Measurements from ENCODE around the gene TENT5C. TPM values are rescaled to one million over a fixed set of nuclear protein-coding genes. Genes with fewer than 3 reads are reported as not detected.

The TENT5C gene
- total and polyA plus RNA-seq, 10 of the 15 experiments (the other 5 are each of a cell fraction or from before 2014, with no cell fraction given) = 0.19 to 2.4 (median 0.78) TPM

DNA sequence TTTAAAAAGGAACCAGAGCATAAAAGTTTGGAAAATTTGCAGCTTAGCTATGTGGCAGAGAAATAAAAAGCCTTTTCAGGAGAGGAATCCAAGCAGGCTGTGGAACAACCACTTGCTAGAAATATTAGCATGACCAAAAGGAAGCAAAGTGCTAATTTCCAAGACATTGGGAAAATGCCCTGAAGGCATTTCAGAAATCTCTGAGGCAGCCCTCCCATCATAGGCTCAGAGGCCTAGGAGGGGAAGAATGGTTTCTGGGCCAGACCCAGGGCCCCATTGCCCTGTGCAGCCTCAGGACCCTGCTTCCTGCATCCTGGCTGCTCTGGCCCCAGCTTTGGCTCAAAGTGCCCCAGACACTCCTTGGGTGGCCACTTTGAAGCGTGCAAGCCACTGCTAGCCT, 56.8 kb downstream of the TENT5C start (continued):
- TF ChIP-seq, protein P1, sequence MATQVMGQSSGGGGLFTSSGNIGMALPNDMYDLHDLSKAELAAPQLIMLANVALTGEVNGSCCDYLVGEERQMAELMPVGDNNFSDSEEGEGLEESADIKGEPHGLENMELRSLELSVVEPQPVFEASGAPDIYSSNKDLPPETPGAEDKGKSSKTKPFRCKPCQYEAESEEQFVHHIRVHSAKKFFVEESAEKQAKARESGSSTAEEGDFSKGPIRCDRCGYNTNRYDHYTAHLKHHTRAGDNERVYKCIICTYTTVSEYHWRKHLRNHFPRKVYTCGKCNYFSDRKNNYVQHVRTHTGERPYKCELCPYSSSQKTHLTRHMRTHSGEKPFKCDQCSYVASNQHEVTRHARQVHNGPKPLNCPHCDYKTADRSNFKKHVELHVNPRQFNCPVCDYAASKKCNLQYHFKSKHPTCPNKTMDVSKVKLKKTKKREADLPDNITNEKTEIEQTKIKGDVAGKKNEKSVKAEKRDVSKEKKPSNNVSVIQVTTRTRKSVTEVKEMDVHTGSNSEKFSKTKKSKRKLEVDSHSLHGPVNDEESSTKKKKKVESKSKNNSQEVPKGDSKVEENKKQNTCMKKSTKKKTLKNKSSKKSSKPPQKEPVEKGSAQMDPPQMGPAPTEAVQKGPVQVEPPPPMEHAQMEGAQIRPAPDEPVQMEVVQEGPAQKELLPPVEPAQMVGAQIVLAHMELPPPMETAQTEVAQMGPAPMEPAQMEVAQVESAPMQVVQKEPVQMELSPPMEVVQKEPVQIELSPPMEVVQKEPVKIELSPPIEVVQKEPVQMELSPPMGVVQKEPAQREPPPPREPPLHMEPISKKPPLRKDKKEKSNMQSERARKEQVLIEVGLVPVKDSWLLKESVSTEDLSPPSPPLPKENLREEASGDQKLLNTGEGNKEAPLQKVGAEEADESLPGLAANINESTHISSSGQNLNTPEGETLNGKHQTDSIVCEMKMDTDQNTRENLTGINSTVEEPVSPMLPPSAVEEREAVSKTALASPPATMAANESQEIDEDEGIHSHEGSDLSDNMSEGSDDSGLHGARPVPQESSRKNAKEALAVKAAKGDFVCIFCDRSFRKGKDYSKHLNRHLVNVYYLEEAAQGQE (IDR thresholded peaks at IDR 0.05; ENCODE audit: low read depth, low read length) = no peak
- TF ChIP-seq PML (IDR thresholded peaks at IDR 0.05; ENCODE audit: low read length) (no peak), MYB (IDR thresholded peaks at IDR 0.05; ENCODE audit: borderline replicate concordance, low read depth, low read length) (no peak), CBX3 (IDR thresholded peaks at IDR 0.05; ENCODE audit: borderline replicate concordance, low read depth) (no peak), MTA3 (IDR thresholded peaks at IDR 0.05; ENCODE audit: borderline replicate concordance, low read length) (no peak), RFX5 (IDR thresholded peaks at IDR 0.05; ENCODE audit: low read depth, low read length) (no peak), SMARCA5 (IDR thresholded peaks at IDR 0.05) (no peak), TARDBP (IDR thresholded peaks at IDR 0.05; ENCODE audit: borderline replicate concordance) (no peak)
- TF ChIP-seq, protein P2, sequence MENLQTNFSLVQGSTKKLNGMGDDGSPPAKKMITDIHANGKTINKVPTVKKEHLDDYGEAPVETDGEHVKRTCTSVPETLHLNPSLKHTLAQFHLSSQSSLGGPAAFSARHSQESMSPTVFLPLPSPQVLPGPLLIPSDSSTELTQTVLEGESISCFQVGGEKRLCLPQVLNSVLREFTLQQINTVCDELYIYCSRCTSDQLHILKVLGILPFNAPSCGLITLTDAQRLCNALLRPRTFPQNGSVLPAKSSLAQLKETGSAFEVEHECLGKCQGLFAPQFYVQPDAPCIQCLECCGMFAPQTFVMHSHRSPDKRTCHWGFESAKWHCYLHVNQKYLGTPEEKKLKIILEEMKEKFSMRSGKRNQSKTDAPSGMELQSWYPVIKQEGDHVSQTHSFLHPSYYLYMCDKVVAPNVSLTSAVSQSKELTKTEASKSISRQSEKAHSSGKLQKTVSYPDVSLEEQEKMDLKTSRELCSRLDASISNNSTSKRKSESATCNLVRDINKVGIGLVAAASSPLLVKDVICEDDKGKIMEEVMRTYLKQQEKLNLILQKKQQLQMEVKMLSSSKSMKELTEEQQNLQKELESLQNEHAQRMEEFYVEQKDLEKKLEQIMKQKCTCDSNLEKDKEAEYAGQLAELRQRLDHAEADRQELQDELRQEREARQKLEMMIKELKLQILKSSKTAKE (IDR thresholded peaks at IDR 0.05; ENCODE audit: low read depth, poor library complexity, severe bottlenecking) = no peak

All from GM12878 (cell line).